HUES64 (cell line): ENCODE measurements around the gene MRI1.
A peak's percentile ranks its signal among the peaks of the same experiment; 100 is the strongest.

ENCODE experiments used
- H3K27ac ChIP-seq: 2 replicates; pipeline ENCODE4 v1.7.0; 2013; ENCODE audit warnings: low read depth, low read length, inconsistent platforms
- H3K27me3 ChIP-seq: 2 replicates; pipeline ENCODE4 v1.6.1; 2013; ENCODE audit warnings: mild to moderate bottlenecking, low read length; ENCODE audit not compliant: insufficient read depth
- H3K36me3 ChIP-seq: 2 replicates; pipeline ENCODE4 v1.6.1; 2013; ENCODE audit warnings: mild to moderate bottlenecking, low read length; ENCODE audit not compliant: insufficient read depth
- H3K4me1 ChIP-seq: 2 replicates; pipeline ENCODE4 v1.6.1; 2013; ENCODE audit warnings: mild to moderate bottlenecking, low read length, moderate library complexity; ENCODE audit not compliant: insufficient read depth
- H3K4me3 ChIP-seq: 2 replicates; pipeline ENCODE4 v1.5.1; 2013; ENCODE audit warnings: mild to moderate bottlenecking, low read length, moderate library complexity
- H3K9ac ChIP-seq: 2 replicates; pipeline ENCODE4 v1.6.1; 2013; ENCODE audit warnings: mild to moderate bottlenecking, low read depth, low read length
- H3K9me3 ChIP-seq: 2 replicates; pipeline ENCODE4 v1.6.1; 2013; ENCODE audit warnings: low read depth, low read length; ENCODE audit not compliant: insufficient read depth
- WGBS: fragments of 150-250, 120-280 bp; methylation state at CpG from one replicate; pipeline ENCODE4 v1.1.7; 2013; ENCODE audit warnings: missing lambda C conversion rate; 5-methylcytosine and 5-hydroxymethylcytosine counted together

MRI1 gene

GRCh38 chr19:13761423-13761822 lies 2.9 kb upstream of the MRI1 start:
- Histone ChIP-seq H3K9me3 (no peaks in the 10 kb centered on the region), H3K4me3 (no peak overlapping the region), H3K36me3 (peaks cover 56% of the 10 kb centered on the region), H3K27ac (no peak overlapping the region), H3K27me3 (peaks cover 5% of the 10 kb centered on the region), H3K4me1 (no peaks in the 10 kb centered on the region), H3K9ac (no peak overlapping the region)
- 92% methylated on average over 8 of the region's 8 CpGs for WGBS

GRCh38 chr19:13762635-13763235 lies 1.6 kb upstream of the MRI1 start:
- H3K4me3 ChIP-seq, result no peak overlapping the region
- H3K9ac ChIP-seq, result no peak overlapping the region
- peaks cover 5% of the 10 kb centered on the region for H3K27me3 ChIP-seq
- no peak overlapping the region for H3K27ac ChIP-seq
- no peaks in the 10 kb centered on the region for H3K9me3 ChIP-seq
- no peaks in the 10 kb centered on the region for H3K4me1 ChIP-seq
- peaks cover 46% of the 10 kb centered on the region for H3K36me3 ChIP-seq
- 93% methylated on average over 41 of the region's 42 CpGs for WGBS

- no peaks in the 10 kb centered on the region for H3K9me3 ChIP-seq
- peaks cover 43% of the 10 kb centered on the region for H3K36me3 ChIP-seq
- no peak overlapping the region for H3K4me3 ChIP-seq
- peaks cover 5% of the 10 kb centered on the region for H3K27me3 ChIP-seq
- WGBS, result 91% methylated on average over 2 of the region's 3 CpGs
- H3K9ac ChIP-seq, result no peak overlapping the region
- H3K27ac ChIP-seq, result no peak overlapping the region
- no peaks in the 10 kb centered on the region for H3K4me1 ChIP-seq
Measured at GRCh38 chr19:13763265-13763664, 1.1 kb upstream of the MRI1 start.

- Histone ChIP-seq H3K9ac (peak overlapping the region; percentile 61), H3K36me3 (peaks cover 40% of the 10 kb centered on the region), H3K4me1 (no peaks in the 10 kb centered on the region), H3K9me3 (no peaks in the 10 kb centered on the region), H3K27ac (no peak overlapping the region), H3K4me3 (peak overlapping the region; percentile 73), H3K27me3 (peaks cover 5% of the 10 kb centered on the region)
- 4% methylated on average over 48 of the region's 48 CpGs for WGBS
Measured at GRCh38 chr19:13764821-13765394, 586 bp downstream of the MRI1 start.

GRCh38 chr19:13765395-13766094 lies 1.2 kb downstream of the MRI1 start:
- peaks cover 36% of the 10 kb centered on the region for H3K36me3 ChIP-seq
- H3K9me3 ChIP-seq, result no peaks in the 10 kb centered on the region
- peaks cover 5% of the 10 kb centered on the region for H3K27me3 ChIP-seq
- 65% methylated on average over 19 of the region's 19 CpGs for WGBS
- H3K4me3 ChIP-seq, result peak overlapping the region; percentile 73
- no peak overlapping the region for H3K27ac ChIP-seq
- H3K9ac ChIP-seq, result no peak overlapping the region
- no peaks in the 10 kb centered on the region for H3K4me1 ChIP-seq

- Histone ChIP-seq H3K4me1 (no peaks in the 10 kb centered on the region), H3K36me3 (peaks cover 33% of the 10 kb centered on the region), H3K27ac (no peak overlapping the region), H3K9ac (no peak overlapping the region), H3K4me3 (no peak overlapping the region), H3K27me3 (peaks cover 5% of the 10 kb centered on the region), H3K9me3 (no peaks in the 10 kb centered on the region)
- 91% methylated on average over 3 of the region's 3 CpGs for WGBS
Measured at GRCh38 chr19:13766095-13766481, 1.8 kb downstream of the MRI1 start.

GRCh38 chr19:13768510-13768909 lies 4.2 kb downstream of the MRI1 start:
- H3K36me3 ChIP-seq, result peaks cover 22% of the 10 kb centered on the region
- no peaks in the 10 kb centered on the region for H3K4me1 ChIP-seq
- H3K4me3 ChIP-seq, result no peak overlapping the region
- no peaks in the 10 kb centered on the region for H3K9me3 ChIP-seq
- H3K27ac ChIP-seq, result no peak overlapping the region
- WGBS, result 95% methylated on average over 19 of the region's 19 CpGs
- H3K27me3 ChIP-seq, result peaks cover 5% of the 10 kb centered on the region
- H3K9ac ChIP-seq, result no peak overlapping the region

- Histone ChIP-seq H3K27me3 (peaks cover 2% of the 10 kb centered on the region), H3K4me1 (no peaks in the 10 kb centered on the region), H3K4me3 (no peak overlapping the region), H3K9me3 (no peaks in the 10 kb centered on the region), H3K36me3 (peaks cover 22% of the 10 kb centered on the region), H3K9ac (no peak overlapping the region), H3K27ac (no peak overlapping the region)
- 93% methylated on average over 16 of the region's 16 CpGs for WGBS
Measured at GRCh38 chr19:13770013-13770635, 5.8 kb downstream of the MRI1 start.

GRCh38 chr19:13774217-13775191 lies 10.2 kb downstream of the MRI1 start, which contains the start of gene C19orf53:
Gene C19orf53 (plus strand): TSS chr19:13774456. CDS start chr19:13774478, 22 bp downstream.
- Histone ChIP-seq H3K9ac (peak within 1 kb of the TSS; percentile 94), H3K27me3 (no peaks in the 10 kb centered on the region), H3K9me3 (no peaks in the 10 kb centered on the region), H3K36me3 (peaks cover 43% of the 10 kb centered on the region), H3K4me3 (peak within 1 kb of the TSS; percentile 81), H3K27ac (peak within 1 kb of the TSS; percentile 89), H3K4me1 (no peaks in the 10 kb centered on the region)
- 1% methylated on average over 61 of the region's 61 CpGs for WGBS

GRCh38 chr19:13778398-13778797 lies 14.1 kb downstream of the MRI1 start:
- Histone ChIP-seq H3K9ac (no peak overlapping the region), H3K4me1 (no peaks in the 10 kb centered on the region), H3K36me3 (peaks cover 34% of the 10 kb centered on the region), H3K4me3 (no peak overlapping the region), H3K9me3 (no peaks in the 10 kb centered on the region), H3K27ac (no peak overlapping the region), H3K27me3 (no peaks in the 10 kb centered on the region)
- 94% methylated on average over 9 of the region's 9 CpGs for WGBS
